Esophagus (tissue), 2 donors: ENCODE results near the gene PPP2R5D. TPM values are rescaled to one million over a fixed set of nuclear protein-coding genes. Genes with fewer than 3 reads are reported as not detected.
"Not testable (repeated sequence)": the region's sequence is repeated elsewhere in the genome, so short reads cannot be mapped to it uniquely, and the experiment has no call there.

Source experiments
- H3K27ac ChIP-seq, 2 donors: one replicate each; pipeline ENCODE4 v1.5.1; 2013; ENCODE audit warnings: low read depth in 2 of 2, mild to moderate bottlenecking in 2 of 2, inconsistent platforms in 1 of 2, low read length in 1 of 2, moderate library complexity in 1 of 2
- H3K27me3 ChIP-seq, 2 donors: one replicate each; pipeline ENCODE4 v1.6.1; 2013; ENCODE audit warnings: low read length in 2 of 2, control low read depth in 1 of 2, mild to moderate bottlenecking in 1 of 2; ENCODE audit not compliant: insufficient read depth in 2 of 2, control insufficient read depth in 1 of 2
- H3K36me3 ChIP-seq, 2 donors: one replicate each; pipeline ENCODE4 v1.6.1; 2013; ENCODE audit warnings: low read length in 1 of 2; ENCODE audit not compliant: control insufficient read depth in 2 of 2, insufficient read depth in 2 of 2
- H3K4me1 ChIP-seq, 2 donors: one replicate each; pipeline ENCODE4 v1.6.1; 2013; ENCODE audit warnings: low read length in 1 of 2; ENCODE audit not compliant: control insufficient read depth in 2 of 2, insufficient read depth in 2 of 2
- H3K4me3 ChIP-seq, 2 donors: one replicate each; pipeline ENCODE4 v1.5.1; 2013; ENCODE audit warnings: low read length in 2 of 2, mild to moderate bottlenecking in 2 of 2, low read depth in 1 of 2, moderate library complexity in 1 of 2
- H3K9me3 ChIP-seq, 2 donors: one replicate each; pipeline ENCODE4 v1.6.1; 2013; ENCODE audit warnings: mild to moderate bottlenecking in 2 of 2, low read depth in 1 of 2, low read length in 1 of 2, moderate library complexity in 1 of 2; ENCODE audit not compliant: control insufficient read depth in 2 of 2, insufficient read depth in 1 of 2
- WGBS, 2 donors: extraction: QIAGEN DNeasy Blood & Tissue Kit; methylation state at CpG; one replicate each; pipeline ENCODE4 v1.1.7; 2013; 5-methylcytosine and 5-hydroxymethylcytosine counted together
- polyA plus RNA-seq, 2 donors: library from polyadenylated mRNA; stranded (reverse); fragments of 200-250 nt; gene quantifications; one replicate each; pipeline ENCODE4 v1.2.3, GENCODE V29; 2013
- donor health status: healthy with polysubstance abuse.
- donor health status: Bipolar disorder and iron deficiency.

PPP2R5D gene
- polyA plus RNA-seq, 2 donors: 16.7 to 17.4 TPM

DNA sequence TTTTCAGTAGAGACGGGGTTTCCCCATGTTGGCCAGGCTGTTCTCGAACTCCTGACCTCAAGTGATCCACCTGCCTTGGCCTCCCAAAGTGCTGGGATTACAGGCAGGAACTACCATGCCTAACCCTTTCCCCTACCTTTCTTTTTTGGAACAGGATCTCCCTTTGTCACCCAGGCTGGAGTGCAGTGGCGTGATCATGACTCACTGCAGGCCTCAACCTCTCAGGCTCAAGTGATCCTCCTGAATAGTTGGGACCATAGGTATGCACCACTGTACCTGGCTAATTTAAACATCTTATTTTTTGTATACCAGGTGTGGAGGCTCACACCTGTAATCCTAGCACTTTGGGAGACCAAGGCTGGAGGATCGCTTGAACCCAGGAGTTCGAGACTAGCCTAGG, 43.0 kb upstream of the PPP2R5D start:
- not testable (repeated sequence) for H3K4me3 ChIP-seq, H3K4me1 ChIP-seq, H3K27ac ChIP-seq, H3K9me3 ChIP-seq, H3K27me3 ChIP-seq
- WGBS, 2 donors: 93 to 95% methylated on average over 5 of the region's 5 CpGs
- peaks cover 0 to 19% of the 10 kb centered on the region in 2 donors for H3K36me3 ChIP-seq

DNA sequence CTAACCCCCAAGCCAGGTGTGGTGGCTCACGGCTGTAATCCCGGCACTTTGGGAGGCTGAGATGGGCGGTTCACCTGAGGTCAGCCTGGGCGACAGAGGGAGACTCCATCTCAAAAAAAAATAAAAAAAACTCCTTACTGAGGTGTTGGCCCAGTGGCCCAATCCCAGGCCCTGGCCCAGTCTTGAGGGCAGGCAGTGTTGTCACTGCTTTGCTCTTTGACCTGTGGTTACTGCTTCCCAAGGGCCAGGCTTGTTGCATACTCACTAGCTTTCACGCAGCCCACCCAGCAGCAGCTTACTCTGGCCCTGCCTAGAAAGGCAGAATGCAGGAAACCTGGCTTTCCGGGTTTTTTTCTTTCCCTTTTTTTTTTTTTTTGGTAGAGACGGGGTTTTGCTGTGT, 41.9 kb upstream of the PPP2R5D start:
- 75 to 79% methylated on average over 7 of the region's 7 CpGs for WGBS, 2 donors
- Histone ChIP-seq H3K4me3 (no peak overlapping the region), H3K27me3 (no peaks in the 10 kb centered on the region), H3K4me1 (peaks cover 0 to 2% of the 10 kb centered on the region in 2 donors), H3K9me3 (no peaks in the 10 kb centered on the region), H3K27ac (no peak overlapping the region), H3K36me3 (peaks cover 0 to 19% of the 10 kb centered on the region in 2 donors)

DNA sequence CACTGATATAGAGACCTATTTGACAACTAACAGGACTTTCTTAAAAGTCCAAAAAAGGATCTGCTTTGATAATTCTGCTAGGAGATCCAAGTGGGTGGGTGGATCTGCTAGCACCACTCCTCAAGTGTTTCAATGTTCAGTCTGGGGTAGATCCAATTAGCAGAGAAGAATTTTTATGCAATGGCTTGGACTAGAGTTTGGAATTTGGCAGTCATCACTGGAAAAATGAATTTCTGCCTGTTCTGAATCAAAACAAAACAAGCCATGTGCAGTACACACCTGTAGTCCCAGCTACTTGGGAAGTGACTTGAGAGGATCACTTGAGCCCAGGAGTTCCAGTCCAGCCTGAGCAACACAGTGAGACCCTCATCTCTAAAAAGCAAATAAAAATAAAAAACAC, 36.4 kb upstream of the PPP2R5D start:
- no peak overlapping the region for H3K4me3 ChIP-seq
- no peak overlapping the region for H3K27ac ChIP-seq
- no peaks in the 10 kb centered on the region for H3K27me3 ChIP-seq
- H3K9me3 ChIP-seq: no peaks in the 10 kb centered on the region
- H3K36me3 ChIP-seq: no peaks in the 10 kb centered on the region
- H3K4me1 ChIP-seq: no peaks in the 10 kb centered on the region

DNA sequence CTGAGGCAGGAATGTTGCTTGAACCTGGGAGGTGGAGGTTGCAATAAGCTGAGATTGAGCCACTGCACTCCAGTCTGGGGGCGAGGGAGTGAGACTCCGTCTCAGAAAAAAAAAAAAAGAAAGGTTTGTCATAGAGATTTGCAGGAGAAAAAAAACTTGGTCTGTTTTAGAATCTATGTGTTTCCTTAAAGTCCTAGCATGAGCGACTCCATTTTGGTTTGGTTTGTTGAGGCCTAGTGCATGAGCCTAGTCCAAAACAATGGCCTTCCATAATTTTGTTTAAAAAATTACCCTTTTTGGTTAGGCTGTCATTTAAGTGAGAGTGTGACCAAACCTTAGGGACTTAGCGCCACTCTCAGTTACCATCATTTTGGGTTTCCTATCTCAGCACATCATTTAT, 32.0 kb upstream of the PPP2R5D start:
- 94 to 98% methylated on average over 4 of the region's 4 CpGs for WGBS, 2 donors
- no peak overlapping the region for H3K27ac ChIP-seq

DNA sequence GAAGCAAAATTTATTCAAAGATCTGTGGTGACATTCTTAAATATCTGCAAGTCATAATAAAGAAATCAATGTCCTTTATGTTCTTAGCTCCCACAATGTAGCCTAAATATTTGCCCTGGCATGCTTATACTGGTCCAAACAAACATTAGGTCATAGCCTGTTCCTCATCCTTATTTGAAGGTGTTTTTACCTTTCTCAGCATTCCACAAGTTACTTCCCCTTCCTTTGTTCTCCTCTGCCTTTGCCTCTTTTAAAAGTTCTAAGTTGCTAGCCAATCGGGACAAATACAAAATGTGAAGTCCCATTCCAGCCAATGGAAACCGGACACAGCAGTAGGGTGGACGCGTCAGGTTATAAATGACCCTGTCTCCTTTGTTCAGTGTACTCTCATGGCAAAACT, 30.0 kb upstream of the PPP2R5D start:
- H3K4me1 ChIP-seq, H3K9me3 ChIP-seq, H3K27ac ChIP-seq, H3K27me3 ChIP-seq, H3K4me3 ChIP-seq, H3K36me3 ChIP-seq: not testable (repeated sequence)
- 43 to 72% methylated on average over 4 of the region's 4 CpGs for WGBS, 2 donors

More for the DNA sequence above, 32.0 kb upstream of the PPP2R5D start:
- Histone ChIP-seq H3K4me1 (no peaks in the 10 kb centered on the region), H3K36me3 (no peaks in the 10 kb centered on the region), H3K4me3 (no peak overlapping the region), H3K27me3 (no peaks in the 10 kb centered on the region), H3K9me3 (no peaks in the 10 kb centered on the region)

GRCh38 chr6:42958125-42958524, 26.2 kb upstream of the PPP2R5D start:
- Histone ChIP-seq H3K27ac (no peak overlapping the region), H3K9me3 (no peaks in the 10 kb centered on the region), H3K4me3 (no peak overlapping the region), H3K36me3 (peaks cover 0 to 4% of the 10 kb centered on the region in 2 donors), H3K4me1 (peaks cover 0 to 6% of the 10 kb centered on the region in 2 donors), H3K27me3 (no peaks in the 10 kb centered on the region)
- WGBS, 2 donors: 81 to 84% methylated on average over 8 of the region's 8 CpGs

DNA sequence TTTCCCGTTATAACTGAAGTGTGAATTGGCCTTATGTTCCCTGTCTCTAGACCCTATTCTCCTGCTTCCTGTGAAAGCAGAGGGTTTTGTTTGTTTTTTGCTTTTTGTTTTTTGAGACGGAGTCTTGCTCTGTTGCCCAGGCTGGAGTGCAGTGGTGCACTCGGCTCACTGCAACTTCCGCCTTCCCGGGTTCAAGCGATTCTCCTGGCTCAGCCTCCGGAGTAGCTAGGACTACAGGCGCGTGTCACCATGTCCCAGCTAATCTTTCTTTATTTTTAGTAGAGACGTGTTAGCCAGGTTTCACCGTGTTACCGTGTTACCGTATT, 24.5 kb upstream of the PPP2R5D start:
- WGBS, 2 donors: 20 to 27% methylated on average over 13 of the region's 13 CpGs
- no peaks in the 10 kb centered on the region for H3K9me3 ChIP-seq
- peaks cover 0 to 6% of the 10 kb centered on the region in 2 donors for H3K4me1 ChIP-seq
- H3K27ac ChIP-seq: no peak overlapping the region
- H3K27me3 ChIP-seq: no peaks in the 10 kb centered on the region
- H3K36me3 ChIP-seq: peaks cover 4 to 15% of the 10 kb centered on the region in 2 donors
- peak overlapping the region; percentile 38 to 49 for H3K4me3 ChIP-seq

GRCh38 chr6:42960243-42961019, 23.9 kb upstream of the PPP2R5D start, which contains the start of gene GNMT:
GNMT (plus strand) TSS chr6:42960754; CDS start chr6:42960768, 14 bp downstream.
- Histone ChIP-seq H3K9me3 (no peaks in the 10 kb centered on the region), H3K4me3 (peak within 1 kb of the TSS; percentile 38 to 49), H3K27me3 (no peaks in the 10 kb centered on the region), H3K36me3 (peaks cover 4 to 21% of the 10 kb centered on the region in 2 donors), H3K27ac (no peak within 1 kb of the TSS), H3K4me1 (peaks cover 0 to 6% of the 10 kb centered on the region in 2 donors)
- 4% methylated on average over 58 to 62 of the region's 62 CpGs for WGBS, 2 donors

DNA sequence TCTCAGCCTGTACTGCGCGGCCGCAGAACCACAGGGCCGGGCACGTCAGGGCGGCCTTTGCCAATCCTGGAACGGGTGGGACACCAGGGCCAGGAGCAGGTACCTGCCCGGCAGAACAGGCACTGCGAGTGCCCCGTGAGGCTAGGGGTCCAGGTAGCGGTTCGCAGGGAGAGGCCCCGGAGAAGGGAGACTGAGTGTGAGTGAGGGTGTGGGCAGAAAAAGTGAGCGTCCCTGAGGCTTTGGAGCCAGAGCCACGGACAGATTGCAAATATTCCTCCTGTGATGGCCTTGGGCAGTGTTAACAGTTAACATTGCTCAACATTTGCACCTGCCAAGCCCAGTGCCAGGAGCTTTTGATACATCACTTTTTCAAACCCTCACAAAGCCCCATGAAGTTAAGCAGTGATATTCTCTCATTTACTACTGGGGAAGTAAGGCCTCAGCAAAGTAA, 23.3 kb upstream of the PPP2R5D start:
- peaks cover 0 to 6% of the 10 kb centered on the region in 2 donors for H3K4me1 ChIP-seq
- peak overlapping the region; percentile 38 to 49 for H3K4me3 ChIP-seq
- H3K27ac ChIP-seq: no peak overlapping the region
- H3K36me3 ChIP-seq: peaks cover 4 to 25% of the 10 kb centered on the region in 2 donors
- H3K9me3 ChIP-seq: no peaks in the 10 kb centered on the region
- 15 to 19% methylated on average over 15 of the region's 15 CpGs for WGBS, 2 donors
- no peaks in the 10 kb centered on the region for H3K27me3 ChIP-seq

GRCh38 chr6:42962096-42962495, 22.3 kb upstream of the PPP2R5D start:
- Histone ChIP-seq H3K4me1 (peaks cover 0 to 6% of the 10 kb centered on the region in 2 donors), H3K36me3 (peaks cover 4 to 31% of the 10 kb centered on the region in 2 donors), H3K27me3 (no peaks in the 10 kb centered on the region), H3K27ac (no peak overlapping the region), H3K9me3 (no peaks in the 10 kb centered on the region), H3K4me3 (no peak overlapping the region)
- 92 to 93% methylated on average over 12 of the region's 12 CpGs for WGBS, 2 donors
